Esophagus squamous epithelium (tissue), 5 donors: ENCODE results near the gene SYNM. TPM values are rescaled to one million over a fixed set of nuclear protein-coding genes. Genes with fewer than 3 reads are reported as not detected.
"Not testable (repeated sequence)": the region's sequence is repeated elsewhere in the genome, so short reads cannot be mapped to it uniquely, and the experiment has no call there.

Source experiments
- DNase-seq: peaks from one replicate; lab custom pipeline; 2025; lab: John Stamatoyannopoulos, UW
- H3K27ac ChIP-seq, 4 donors: fragments of 200-600 bp; sonication (generic); one replicate each; pipeline ENCODE4 v1.5.1; 2016 to 2019; ENCODE audit warnings: mild to moderate bottlenecking in 1 of 4
- H3K27me3 ChIP-seq, 4 donors: fragments of 200-600 bp; sonication (generic); 1 replicate in 3 of 4; 2 replicates in 1 of 4; pipeline versions ENCODE4 v1.5.1 to v1.6.0; 2017 to 2021; ENCODE audit warnings: antibody characterized with exemption in 1 of 4
- H3K36me3 ChIP-seq, 3 donors: fragments of 200-600 bp; sonication (generic); one replicate each; pipeline ENCODE4 v1.5.1; 2016 to 2019
- H3K4me1 ChIP-seq, 3 donors: fragments of 200-600 bp; sonication (generic); one replicate each; pipeline ENCODE4 v1.5.1; 2017 to 2019
- H3K4me3 ChIP-seq, 4 donors: fragments of 200-600 bp; sonication (generic); 1 replicate in 3 of 4; 2 replicates in 1 of 4; pipeline ENCODE4 v1.5.1; 2016 to 2019; ENCODE audit warnings: mild to moderate bottlenecking in 2 of 4, moderate library complexity in 1 of 4
- H3K9me3 ChIP-seq, 3 donors: fragments of 200-600 bp; sonication (generic); one replicate each; pipeline ENCODE4 v1.5.1; 2016 to 2019
- POLR2A ChIP-seq, 4 donors: fragments of 450-650 bp; IDR thresholded peaks; one replicate each; pipeline ENCODE4 v1.6.1; 2017; ENCODE audit warnings: antibody characterized with exemption in 4 of 4, mild to moderate bottlenecking in 4 of 4, moderate library complexity in 3 of 4
- WGBS, 2 donors: methylation state at CpG; one replicate each; pipeline ENCODE4 v1.1.5; 2018; 5-methylcytosine and 5-hydroxymethylcytosine counted together
- intact Hi-C: fragments of 100-400 bp; cut with DNase I; formaldehyde crosslinking; loops from one replicate; pipeline ENCODE4 v1.15.0; 2022
- total RNA-seq, 4 donors: library from RNA; depleted of rRNA; stranded (reverse); fragments of >200 nt; gene quantifications; one replicate each; pipeline ENCODE4 v1.1.0, GENCODE V29; 2016
- TF ChIP-seq, protein P1 (sequence below), 6 experiments: fragments of 450-650 bp in 4 of 6; fragments of 200-600 bp in 2 of 6; sonication (generic) in 2 of 6; IDR thresholded peaks; one replicate each; pipeline ENCODE4 v1.5.1; 2016 to 2019; ENCODE audit warnings: antibody characterized with exemption in 6 of 6, mild to moderate bottlenecking in 4 of 6, moderate library complexity in 4 of 6
- donor health status: DM: yes; HTN: yes; CAD: no.

The SYNM gene
- total RNA-seq, 4 donors from 2014 or later: 18.1 to 262 (median 42.0) TPM

DNA sequence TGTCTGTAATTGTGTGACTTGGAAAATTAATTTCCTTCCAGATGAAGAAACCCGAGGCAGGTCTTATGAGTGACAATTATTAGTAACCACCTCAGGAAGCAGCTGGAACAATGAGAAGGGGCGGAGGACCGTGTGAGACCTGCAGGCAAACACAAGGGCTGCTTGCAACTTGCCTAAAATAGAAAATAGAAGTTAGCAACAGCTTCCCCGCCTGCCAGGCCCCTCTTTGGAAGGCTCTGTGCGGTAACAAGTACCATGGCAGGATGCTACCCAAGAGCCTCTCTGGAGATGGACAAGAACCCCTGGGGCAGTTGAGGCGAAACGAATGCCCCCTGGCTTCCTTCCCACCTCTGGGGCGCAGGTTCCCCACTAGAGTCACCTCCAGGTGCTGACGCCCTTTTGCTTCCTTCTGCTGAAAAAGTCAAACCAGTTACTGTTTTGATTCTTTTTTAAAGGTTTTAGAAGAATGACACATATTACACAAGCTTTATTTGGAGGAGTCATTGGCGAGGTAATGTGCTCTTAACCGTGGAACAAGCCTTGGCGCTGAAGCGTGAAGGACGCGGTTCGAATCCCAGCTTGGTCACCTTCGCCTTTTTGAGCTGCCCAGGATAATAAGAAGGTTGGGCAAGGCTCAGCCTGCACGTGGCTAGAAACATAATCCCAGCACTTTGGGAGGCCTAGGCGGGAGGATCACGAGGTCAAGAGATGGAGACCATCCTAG, 47.0 kb upstream of the SYNM start:
- 22 to 30% methylated on average over 14 to 20 of the region's 20 CpGs for WGBS, 2 donors
- no peak for DNase-seq
- intact Hi-C loops: loop anchor here (10.0 kb wide), 1 partner anchor 123 kb away; no protein-coding TSS in a partner anchor

DNA sequence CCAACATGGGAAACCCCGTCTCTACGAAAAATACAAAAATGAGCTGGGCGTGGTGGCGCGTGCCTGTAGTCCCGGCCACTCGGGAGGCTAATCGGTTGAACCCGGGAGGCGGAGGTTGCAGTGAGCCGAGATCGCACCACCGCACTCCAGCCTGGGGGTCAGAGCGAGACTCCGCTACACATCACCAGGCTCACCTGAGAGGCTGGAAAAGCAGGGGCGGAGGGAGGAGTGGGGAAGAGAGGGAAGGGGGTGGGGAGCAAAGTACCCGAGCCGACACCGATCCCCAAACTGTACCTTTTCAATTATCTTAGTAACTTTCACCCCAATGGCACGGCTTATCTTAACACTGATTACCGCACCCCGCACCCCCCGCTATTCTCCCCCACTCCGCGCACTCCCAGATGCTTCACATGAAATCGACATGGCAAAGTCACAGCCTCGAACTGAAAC, 46.4 kb upstream of the SYNM start:
- 42 to 43% methylated on average over 25 to 26 of the region's 27 CpGs for WGBS, 2 donors
- intact Hi-C loops: loop anchor here (10.0 kb wide), 1 partner anchor 124 kb away; no protein-coding TSS in a partner anchor
- no peaks in the 10 kb centered on the region for H3K9me3 ChIP-seq
- H3K27me3 ChIP-seq: peaks cover 0 to 12% (median 0%) of the 10 kb centered on the region in 4 donors
- H3K4me1 ChIP-seq: peaks cover 9 to 35% (median 10%) of the 10 kb centered on the region in 3 donors
- DNase-seq: no peak
- H3K27ac ChIP-seq: peak overlapping the region; percentile 69 to 90 (median 78)
- no peaks in the 10 kb centered on the region for H3K36me3 ChIP-seq
- peak overlapping the region; percentile 37 to 78 (median 56) for H3K4me3 ChIP-seq
- TF ChIP-seq, protein P1, sequence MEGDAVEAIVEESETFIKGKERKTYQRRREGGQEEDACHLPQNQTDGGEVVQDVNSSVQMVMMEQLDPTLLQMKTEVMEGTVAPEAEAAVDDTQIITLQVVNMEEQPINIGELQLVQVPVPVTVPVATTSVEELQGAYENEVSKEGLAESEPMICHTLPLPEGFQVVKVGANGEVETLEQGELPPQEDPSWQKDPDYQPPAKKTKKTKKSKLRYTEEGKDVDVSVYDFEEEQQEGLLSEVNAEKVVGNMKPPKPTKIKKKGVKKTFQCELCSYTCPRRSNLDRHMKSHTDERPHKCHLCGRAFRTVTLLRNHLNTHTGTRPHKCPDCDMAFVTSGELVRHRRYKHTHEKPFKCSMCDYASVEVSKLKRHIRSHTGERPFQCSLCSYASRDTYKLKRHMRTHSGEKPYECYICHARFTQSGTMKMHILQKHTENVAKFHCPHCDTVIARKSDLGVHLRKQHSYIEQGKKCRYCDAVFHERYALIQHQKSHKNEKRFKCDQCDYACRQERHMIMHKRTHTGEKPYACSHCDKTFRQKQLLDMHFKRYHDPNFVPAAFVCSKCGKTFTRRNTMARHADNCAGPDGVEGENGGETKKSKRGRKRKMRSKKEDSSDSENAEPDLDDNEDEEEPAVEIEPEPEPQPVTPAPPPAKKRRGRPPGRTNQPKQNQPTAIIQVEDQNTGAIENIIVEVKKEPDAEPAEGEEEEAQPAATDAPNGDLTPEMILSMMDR (IDR thresholded peaks at IDR 0.05): no peak
- TF ChIP-seq POLR2A (IDR thresholded peaks at IDR 0.05): no peak

More for the DNA sequence above, 47.0 kb upstream of the SYNM start:
- no peak for TF ChIP-seq POLR2A (IDR thresholded peaks at IDR 0.05)
- TF ChIP-seq, protein P1 (IDR thresholded peaks at IDR 0.05): no peak
- Histone ChIP-seq H3K9me3 (no peaks in the 10 kb centered on the region), H3K36me3 (no peaks in the 10 kb centered on the region), H3K27ac (peak overlapping the region; percentile 69 to 90 (median 78)), H3K4me1 (peaks cover 9 to 35% (median 10%) of the 10 kb centered on the region in 3 donors), H3K27me3 (peaks cover 0 to 12% (median 0%) of the 10 kb centered on the region in 4 donors), H3K4me3 (no peak overlapping the region)

DNA sequence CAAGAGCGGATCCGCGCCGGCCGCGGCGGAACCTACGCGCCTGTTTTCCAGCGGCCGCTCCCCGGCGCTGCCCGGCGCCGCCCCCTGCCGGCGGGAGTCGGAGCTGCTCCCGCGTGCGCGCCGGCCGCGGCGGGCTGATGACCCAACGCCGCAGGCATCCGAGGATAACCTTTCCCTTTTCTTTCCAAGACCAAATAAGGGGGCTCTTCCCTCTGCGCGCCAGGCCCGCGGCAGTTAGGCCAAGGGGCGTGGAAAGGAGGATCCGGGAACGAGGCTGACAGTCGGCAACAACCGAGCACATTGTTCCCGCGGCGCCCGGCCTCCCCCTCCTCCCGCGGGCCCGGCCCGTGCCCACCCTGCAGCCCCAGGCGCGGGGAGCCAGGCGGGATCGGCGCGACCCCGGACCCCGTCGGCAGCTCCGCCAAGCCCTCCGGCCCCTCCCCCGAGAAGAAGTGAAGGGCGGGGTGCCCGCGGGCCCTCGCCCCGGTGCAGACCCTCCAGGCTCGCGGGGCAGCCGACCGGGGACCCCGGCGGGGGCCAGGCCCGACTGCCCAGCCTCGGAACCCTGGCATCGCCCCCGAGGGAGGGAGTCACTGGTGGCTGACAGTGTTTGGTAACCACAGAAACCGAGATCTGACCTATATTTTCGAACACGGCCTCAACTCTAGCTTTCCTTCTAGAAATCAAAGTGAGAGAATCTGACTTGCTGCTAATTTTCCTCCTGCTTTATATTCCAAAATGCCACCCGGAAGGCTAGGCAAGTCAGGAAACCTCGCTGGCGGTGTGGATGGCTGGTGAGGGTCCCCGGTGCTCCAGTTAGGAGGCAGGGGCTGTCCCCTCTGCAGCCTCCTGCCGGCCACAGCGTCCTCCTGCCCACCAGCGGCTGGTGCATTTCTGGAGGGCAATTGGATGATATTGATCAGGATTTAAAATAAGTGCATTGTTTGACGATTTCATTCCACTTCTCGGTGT, 45.6 kb upstream of the SYNM start:
- intact Hi-C loops: loop anchor here (10.0 kb wide), 1 partner anchor 124 kb away; no protein-coding TSS in a partner anchor
- WGBS, 2 donors: 23 to 32% methylated on average over 15 to 17 of the region's 86 CpGs
- TF ChIP-seq, protein P1 (IDR thresholded peaks at IDR 0.05): peak; percentile 32 to 96 (median 86)
- no peak for TF ChIP-seq POLR2A (IDR thresholded peaks at IDR 0.05)
- no peak for DNase-seq
- H3K27me3 ChIP-seq: peaks cover 0 to 12% (median 0%) of the 10 kb centered on the region in 4 donors
- peak overlapping the region; percentile 37 to 78 (median 56) for H3K4me3 ChIP-seq
- H3K27ac ChIP-seq: peak overlapping the region; percentile 69 to 90 (median 80)
- H3K9me3 ChIP-seq: no peaks in the 10 kb centered on the region
- H3K36me3 ChIP-seq: no peaks in the 10 kb centered on the region
- H3K4me1 ChIP-seq: peaks cover 9 to 35% (median 10%) of the 10 kb centered on the region in 3 donors

DNA sequence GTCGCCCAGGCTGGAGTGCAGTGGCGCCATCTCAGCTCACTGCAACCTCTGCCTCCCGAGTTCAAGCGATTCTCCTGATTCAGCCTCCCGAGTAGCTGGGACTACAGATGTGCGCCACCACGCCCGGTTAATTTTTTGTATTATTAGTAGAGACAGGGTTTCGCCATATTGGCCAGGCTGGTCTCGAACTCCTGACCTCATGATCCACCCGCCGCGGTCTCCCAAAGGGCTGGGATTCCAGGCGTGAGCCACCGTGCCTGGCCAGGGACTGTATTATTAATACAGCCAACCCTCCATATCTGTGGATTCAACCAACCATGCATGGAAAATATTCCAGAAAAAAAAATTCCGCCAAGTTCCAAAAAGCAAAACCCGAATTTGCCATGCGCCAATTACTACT, 44.7 kb upstream of the SYNM start:
- H3K4me1 ChIP-seq: peaks cover 9 to 35% (median 10%) of the 10 kb centered on the region in 3 donors
- intact Hi-C loops: loop anchor here (10.0 kb wide), 1 partner anchor 415 kb away; the partner anchor contains the start of gene IGF1R
- not testable (repeated sequence) for DNase-seq, H3K36me3 ChIP-seq, H3K9me3 ChIP-seq, H3K4me3 ChIP-seq
- H3K27me3 ChIP-seq: peaks cover 0 to 12% (median 0%) of the 10 kb centered on the region in 4 donors
- WGBS, 2 donors: 85 to 91% methylated on average over 14 to 16 of the region's 18 CpGs
- peak overlapping the region in 1 of 4 donors; percentile 87 for H3K27ac ChIP-seq

DNA sequence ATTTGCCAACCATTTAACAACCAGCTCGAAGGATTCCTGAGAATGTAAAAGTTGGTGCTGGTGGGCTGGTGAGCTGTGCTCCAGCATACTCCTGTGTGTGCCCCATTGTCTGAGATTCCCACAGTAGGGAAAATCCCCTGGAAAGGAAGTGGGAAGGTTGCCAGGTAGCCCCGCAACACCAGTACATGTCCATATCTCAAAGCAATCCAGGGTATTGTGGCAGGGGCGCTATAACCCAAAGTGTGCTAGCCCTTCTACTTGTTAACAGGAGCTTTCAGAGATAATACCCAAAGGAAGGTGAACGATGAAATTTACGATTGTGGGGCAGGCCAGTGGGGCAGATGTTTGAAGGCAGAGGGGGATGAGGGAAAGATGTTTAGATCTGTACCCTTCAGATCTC, 42.7 kb upstream of the SYNM start:
- DNase-seq: no peak
- no peaks in the 10 kb centered on the region for H3K36me3 ChIP-seq
- intact Hi-C loops: loop anchor here (10.0 kb wide), 1 partner anchor 417 kb away; the partner anchor contains the start of gene IGF1R
- no peaks in the 10 kb centered on the region for H3K9me3 ChIP-seq
- WGBS, 2 donors: 82 to 91% methylated on average over 4 to 5 of the region's 5 CpGs
- TF ChIP-seq, protein P1 (IDR thresholded peaks at IDR 0.05): no peak
- TF ChIP-seq POLR2A (IDR thresholded peaks at IDR 0.05): no peak
- no peak overlapping the region for H3K4me3 ChIP-seq
- H3K27ac ChIP-seq: no peak overlapping the region
- peaks cover 0 to 12% (median 0%) of the 10 kb centered on the region in 4 donors for H3K27me3 ChIP-seq
- H3K4me1 ChIP-seq: peaks cover 9 to 32% (median 10%) of the 10 kb centered on the region in 3 donors
